GM10847 (cell line): ENCODE measurements around the gene SERINC2.

Source experiments
- POLR2A ChIP-seq: IDR thresholded peaks from 2 replicates; pipeline ENCODE4 v1.6.1; 2011; ENCODE audit not compliant: insufficient read length; ENCODE audit errors: extremely low read depth

Gene SERINC2

DNA sequence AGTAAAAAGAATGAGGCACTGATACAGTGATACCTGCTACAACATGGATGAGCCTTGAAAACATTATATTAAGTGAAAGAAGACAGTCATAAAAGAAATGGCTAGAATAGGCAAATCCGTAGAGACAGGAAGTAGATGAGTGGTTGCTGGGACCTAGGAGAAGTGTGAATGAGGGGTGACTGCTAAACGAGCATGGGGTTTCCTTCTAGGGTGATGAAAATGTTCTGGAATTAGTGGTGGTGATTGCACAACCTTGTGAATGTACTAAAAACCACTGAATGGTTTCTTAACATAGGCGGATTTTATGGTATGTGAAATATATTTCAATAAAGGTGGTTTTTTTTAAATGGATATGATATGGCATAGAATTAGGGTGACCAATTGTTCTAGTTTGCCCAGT is 12.6 kb upstream of the SERINC2 start:
- TF ChIP-seq POLR2A, result no peak

- no peak for TF ChIP-seq POLR2A
Measured at GRCh38 chr1:31401241-31401640, 11.8 kb upstream of the SERINC2 start.

DNA sequence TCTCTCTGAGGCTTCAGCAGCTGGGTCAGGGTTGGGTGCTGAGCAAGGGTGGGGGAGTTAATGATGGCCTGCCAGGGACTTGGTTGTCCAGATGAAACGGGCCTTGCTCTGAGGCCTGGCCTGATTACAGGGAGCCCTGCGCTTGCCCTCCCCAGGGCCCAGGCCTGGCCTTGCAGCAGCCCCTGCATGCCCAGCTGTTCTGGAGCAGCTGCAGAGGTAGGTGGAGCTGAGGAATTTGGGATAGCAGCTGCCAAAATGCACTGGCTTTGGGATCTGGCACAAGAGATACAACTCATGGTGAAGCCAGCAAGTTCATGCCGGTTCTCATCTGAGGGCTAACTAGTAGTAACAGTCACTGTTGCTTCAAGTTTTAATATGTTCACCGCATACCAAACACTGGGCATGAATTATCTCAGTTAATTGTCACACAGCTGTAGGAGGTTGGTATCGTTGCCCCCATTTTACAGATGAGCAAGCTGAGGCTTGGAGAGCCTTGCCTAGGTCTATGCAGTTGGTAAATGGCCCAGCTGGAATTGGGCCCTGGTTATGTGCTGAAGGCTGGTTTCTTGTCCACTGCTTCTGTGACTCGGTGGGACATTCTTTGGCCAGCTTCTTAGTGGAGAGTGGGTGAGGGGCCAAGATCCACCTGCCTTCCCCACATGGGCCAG is 7.3 kb upstream of the SERINC2 start:
- TF ChIP-seq POLR2A, result no peak

DNA sequence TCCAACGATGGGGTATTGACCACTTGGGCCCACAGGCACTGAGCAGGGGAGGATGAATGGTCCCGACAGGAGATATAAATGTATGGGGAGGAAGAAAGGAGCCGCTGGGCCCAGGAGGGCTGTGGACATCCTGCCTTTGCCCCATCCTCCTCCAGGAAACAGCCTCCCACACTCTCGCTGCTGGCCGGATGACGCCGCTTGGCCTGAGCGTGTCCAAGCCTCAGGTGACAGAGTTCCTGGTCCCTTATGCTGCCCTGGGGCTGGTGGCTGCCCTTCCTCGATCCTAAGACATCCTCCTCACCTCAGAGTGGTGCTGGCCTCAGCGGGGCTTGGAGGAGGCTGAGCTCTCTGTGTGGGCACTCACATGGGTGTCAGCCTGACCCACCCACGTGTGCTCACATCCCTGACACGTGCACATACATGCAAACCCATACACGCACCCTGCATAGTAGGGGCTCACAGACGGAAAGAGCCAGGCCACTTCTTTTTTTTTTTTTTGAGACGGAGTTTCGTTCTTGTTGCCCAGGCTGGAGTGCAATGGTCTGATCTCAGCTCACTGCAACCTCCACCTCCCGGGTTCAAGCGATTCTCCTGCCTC is 5.9 kb upstream of the SERINC2 start:
- TF ChIP-seq POLR2A, result no peak

DNA sequence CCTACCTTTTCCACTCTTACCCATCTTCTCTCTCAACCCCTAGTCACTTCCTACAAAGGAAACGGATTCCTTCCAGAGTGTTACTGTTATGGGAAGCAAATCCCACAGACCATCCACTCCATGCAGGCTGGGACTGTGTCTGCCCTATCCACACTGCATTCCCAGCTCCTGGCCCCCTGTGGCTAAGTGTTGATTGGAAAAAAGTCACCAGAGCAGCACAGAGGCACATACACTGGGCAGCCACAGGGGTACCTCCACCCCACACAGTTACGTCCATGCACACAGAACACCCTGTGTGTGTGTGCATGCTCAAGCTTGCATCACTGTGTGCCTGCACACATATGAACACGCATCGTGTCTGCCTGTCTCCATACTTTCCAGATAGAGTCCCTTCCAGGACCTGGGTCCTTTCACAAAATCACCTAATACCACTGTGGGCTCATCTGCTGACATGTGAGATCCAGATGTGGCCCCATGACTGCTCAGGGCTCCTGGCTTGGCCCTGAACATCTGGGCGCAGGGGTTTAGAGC is 4.2 kb upstream of the SERINC2 start:
- TF ChIP-seq POLR2A, result no peak

DNA sequence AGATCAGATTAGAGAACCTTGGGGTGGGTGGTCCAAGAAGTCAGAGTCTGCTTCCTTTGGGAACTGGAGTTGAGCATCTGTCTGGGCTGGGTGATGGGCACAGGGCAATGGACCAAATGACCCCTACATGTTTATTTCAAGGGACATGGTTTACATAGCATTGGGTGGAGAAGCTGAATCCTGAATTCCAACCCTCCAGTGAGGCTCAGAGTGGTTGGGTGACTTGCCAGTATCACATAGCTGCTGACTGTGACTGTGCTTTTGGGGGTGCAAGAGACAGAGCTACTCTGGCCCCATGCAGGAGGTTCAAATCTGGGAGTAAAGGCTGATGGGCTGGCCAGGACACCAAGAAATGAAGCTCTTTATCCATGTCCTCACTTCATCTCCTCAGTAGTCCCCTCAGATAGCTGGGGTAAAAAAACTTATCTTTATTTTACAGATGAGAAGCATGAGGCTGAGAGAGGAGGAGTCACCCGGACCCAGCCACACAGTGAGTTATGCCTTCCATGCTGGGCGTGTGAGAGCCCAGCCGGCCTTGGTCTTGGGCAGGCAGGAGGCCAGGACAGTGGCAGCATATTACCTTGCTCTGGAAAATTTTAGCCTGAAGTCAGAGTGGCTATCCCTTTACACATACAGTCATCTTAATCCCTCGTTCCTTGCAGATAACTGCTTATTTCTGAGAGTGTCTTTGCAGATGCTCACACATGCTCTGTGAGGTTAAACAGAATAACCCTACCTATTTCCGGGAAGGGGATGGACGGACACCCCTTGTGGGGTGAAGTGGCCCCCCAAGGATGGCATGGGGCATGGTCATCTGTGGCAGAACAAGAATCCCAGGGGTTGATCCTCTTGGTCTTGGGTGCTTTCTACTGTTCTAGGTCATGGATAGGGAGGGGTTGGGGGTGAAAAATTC is 2.8 kb upstream of the SERINC2 start:
- no peak for TF ChIP-seq POLR2A

- TF ChIP-seq POLR2A, result no peak
Measured at GRCh38 chr1:31410871-31411270, 2.1 kb upstream of the SERINC2 start.

DNA sequence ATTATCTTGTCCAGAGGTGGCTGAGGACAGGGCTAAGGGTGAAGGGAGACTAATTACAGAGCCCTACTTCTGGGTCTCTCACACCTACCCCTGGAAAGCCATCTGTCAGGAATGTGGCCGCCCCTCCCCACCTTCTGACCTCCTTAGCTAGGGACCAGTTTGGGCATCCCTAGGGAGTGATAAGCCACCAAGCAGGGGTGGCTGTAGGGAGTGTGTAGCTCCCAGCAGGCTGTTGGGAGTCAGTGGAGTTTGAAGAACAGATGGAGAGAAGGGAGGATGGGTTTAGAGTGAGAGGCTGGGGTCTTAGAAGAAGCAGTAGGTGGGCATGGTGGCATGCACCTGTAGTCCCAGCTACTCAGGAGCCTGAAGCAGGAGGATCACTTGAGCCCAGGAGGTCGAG is 808 bp upstream of the SERINC2 start:
- no peak for TF ChIP-seq POLR2A

DNA sequence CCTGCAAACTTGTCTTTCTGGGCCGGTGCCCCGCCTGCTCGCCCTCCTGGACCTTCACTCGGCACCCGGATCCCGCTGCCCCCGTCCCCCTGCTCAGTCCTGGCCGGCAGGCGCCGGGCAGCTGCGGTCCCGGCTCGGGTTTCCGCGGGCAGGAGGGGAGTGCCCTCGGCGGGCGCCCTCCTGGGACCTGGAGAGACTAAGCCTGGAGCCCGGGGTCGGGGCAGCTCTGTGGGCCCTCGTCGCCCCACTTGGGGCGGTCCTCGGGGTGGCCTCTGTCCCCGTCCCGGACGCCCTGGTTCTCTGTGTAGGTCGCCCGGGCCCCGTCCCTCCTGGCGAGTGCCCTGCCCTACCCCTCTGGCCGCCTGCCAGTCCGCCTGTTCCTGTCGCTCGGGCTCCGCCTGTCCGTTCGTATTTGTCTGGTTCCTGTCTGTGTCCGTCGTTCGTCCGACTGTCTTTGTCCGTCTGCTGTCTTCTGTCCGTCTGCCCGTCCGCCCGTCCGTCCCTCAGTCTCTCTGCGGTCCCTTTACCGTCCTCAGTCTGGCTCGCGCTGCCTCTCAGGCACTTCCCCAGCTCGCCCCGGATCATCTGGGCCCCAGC is 490 bp downstream of the SERINC2 start:
- no peak for TF ChIP-seq POLR2A

DNA sequence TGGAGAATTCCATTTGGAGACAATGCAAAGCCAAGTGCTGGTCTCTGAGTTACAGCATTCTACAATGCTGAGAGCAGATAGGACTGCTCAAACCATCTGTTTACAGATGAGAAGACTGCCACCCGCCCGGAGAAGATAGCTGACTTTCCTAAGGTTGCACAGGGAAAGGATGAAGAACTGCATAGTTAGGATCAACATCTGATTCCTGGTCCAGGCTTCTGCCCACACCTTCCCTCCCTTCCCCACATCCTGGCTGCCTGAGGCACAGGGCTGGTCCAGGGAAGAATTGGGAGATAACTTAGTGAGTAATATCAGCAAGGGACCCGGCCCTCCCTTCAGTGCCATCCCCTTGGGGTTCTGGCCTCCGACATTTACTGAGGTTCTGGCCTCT is 2.0 kb downstream of the SERINC2 start:
- no peak for TF ChIP-seq POLR2A

DNA sequence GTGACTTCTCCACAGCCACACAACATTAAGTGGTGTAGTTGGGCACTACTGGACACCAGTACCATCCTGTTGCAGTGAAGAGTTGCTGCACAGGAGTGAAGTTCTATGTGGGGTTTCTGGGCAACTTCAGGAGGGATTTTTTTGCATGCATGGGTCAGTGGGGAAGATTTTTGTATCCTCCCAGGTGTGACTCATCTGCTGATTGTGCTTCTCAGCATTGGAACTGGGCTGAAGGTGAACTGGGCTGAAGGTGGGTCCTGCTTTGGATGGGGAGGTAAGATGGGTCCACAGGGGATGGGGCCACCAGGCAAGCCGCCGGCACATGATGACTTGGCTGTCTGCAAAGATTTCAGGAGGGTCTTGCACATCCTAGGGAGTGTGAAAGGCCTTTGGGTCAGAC is 2.6 kb downstream of the SERINC2 start:
- TF ChIP-seq POLR2A, result no peak

- TF ChIP-seq POLR2A, result no peak
Measured at GRCh38 chr1:31416101-31416736, 3.2 kb downstream of the SERINC2 start.

DNA sequence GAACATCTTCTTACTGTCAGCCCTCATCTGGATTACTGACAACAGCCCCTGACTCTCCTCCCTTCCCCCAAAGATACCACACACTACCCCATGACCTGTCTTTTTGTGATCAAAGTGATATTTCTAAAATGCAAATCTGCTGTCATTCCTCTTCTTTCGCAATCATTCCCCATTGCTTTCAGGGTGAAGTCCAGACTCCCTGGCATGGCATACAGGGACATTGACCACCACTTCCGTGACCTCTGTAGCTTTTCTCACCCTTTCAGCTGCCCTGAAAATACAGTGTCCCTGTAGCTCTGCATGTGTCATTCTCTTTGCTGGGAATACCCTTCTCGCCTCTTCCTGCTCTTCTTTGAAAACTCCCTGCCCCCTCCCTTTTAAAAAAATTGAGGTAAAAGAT is 4.1 kb downstream of the SERINC2 start:
- TF ChIP-seq POLR2A, result no peak

DNA sequence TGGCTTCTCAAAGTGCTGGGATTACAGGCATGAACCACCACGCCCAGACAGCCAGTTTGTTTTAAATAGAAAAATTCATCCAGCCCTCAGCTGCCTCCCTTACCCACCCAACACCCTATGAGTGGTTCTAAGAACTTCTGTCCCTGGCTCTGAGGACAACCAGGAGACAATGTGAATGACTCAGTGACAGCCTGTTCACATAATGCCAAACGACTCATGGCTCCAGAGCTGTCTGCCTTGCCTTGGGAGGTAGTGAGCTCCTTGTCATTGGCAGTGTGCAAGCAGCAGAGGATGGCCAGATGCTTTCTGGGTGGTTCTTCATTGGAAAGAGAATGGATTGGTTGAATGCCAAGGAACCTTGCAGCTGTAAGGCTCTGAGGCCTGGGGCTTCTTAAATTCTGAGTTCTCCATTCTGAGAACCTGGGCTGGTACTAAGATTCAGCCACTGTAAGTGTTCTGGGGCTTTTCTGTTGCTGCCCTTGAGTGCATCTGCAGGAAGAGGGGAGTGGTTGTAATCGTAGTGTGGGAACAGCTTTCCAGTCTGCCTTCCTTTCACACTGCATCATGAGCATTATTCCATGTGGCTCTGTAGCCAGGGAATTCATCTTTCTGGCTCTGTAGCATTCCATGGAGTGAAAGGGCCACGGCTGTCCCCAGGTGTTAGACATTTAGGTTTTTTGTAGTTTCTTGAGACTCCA is 5.8 kb downstream of the SERINC2 start:
- no peak for TF ChIP-seq POLR2A
